HS-27A (cell line): ENCODE data around the gene TSC2.
"Not testable (repeated sequence)": the region's sequence is repeated elsewhere in the genome, so short reads cannot be mapped to it uniquely, and the experiment has no call there.

Source experiments
- DNase-seq: peaks from one replicate; pipeline ENCODE4 v3.0.0-alpha.2; 2012; ENCODE audit warnings: low read depth, missing footprints

TSC2 gene

DNA sequence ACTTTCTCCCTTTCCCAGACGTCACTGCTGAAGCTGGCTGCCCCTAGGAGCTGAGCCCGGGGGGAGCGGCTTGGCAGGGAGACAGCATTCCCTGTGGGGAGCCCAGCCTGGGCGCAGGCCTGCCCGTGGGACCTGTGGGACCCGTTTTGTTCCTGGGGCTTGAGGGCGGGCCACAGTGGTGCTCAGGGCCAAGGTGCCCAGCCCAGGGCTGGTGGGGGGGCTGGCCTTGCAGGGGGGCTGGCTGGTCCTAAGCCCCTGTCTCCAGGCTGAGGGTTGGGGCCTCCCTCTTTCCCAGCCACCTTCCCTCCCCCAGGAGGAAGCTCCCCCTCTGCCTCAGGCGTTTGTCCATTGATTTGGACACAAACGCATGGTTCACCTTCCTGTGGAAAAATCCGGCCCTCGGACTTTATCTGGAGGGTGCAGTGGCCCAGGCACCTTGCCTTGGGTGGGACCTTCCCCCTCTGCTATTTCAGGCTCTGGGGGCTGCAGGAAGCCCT lies 16.7 kb upstream of the TSC2 start:
- DNase-seq: no peak

DNA sequence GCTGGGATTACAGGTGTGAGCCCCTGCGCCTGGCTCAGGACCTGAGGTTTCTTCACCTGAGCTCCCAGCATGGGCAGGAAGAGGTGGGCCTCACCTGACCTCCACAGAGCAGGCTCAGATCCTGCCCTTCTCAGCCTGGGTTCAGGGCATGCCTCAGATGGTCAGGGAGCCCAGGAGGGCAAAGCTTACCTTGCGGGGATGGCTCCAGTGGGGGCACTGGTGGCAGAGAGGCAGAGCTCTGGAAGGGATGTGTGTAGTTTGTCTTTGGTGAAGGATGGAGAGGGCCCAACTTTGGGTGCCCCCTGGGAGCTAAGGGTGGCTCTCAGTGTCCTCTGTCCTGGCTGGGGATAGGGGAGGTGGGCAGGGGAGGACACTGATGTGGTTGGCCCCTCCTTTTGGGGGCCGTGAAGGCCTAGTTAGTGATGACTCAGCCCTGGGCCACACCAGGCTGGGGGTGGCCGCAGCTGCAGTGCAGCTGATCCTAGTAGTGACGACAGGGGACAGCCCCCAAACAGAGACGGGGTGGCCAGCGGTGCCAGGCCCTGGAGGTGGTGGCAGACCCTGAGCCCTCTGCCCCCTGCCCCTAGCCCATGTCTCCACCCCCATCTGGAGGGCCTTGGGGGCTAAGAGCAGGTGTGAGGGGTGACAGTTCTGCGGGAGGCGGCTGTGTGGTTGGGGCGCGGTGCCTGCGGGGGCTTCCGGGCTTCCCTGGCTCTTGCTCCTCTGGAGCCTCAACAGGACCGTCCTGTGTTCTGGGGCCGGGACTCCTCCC lies 15.3 kb upstream of the TSC2 start:
- no peak for DNase-seq

DNA sequence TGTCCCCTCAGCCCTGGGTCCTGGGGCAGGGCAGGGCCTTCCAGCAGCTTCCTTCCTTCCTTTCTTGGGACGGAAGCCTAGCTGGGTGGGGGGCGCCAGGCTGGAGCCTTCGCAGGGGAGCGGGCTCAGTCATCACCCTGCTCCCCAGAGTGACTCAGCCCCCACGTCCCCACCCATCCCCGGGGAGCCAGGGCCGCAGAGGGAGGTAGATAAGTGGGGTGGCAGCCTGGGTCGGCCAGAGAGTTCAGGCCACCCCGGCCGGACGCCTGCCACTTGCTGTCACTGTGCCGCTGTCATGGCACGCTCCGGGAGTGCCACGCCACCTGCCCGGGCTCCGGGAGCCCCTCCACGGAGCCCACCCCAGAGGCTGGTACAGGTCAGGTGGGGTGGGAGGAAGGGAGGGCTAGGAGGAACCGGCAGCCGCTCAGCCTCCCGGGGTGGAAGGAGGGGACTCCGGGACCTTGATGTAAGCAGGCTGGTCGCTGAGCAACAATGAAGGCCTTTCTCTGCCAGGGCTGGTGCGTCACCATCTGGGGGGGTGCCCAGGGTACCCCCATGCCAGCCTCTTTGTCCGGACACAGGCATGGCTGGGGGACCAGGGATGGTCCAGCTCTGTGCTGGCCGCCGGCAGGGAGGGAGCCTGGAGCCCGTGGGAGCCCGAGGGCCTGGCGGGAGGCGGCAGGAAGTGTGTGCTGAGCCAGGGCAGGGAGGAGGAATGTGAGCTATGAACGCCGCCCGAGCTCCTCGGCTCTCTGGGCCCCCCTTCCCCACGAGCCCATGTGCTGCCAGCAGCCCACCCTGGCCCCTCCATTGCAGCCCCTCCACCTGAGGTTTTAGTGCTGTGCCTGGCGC lies 14.5 kb upstream of the TSC2 start:
- no peak for DNase-seq

DNA sequence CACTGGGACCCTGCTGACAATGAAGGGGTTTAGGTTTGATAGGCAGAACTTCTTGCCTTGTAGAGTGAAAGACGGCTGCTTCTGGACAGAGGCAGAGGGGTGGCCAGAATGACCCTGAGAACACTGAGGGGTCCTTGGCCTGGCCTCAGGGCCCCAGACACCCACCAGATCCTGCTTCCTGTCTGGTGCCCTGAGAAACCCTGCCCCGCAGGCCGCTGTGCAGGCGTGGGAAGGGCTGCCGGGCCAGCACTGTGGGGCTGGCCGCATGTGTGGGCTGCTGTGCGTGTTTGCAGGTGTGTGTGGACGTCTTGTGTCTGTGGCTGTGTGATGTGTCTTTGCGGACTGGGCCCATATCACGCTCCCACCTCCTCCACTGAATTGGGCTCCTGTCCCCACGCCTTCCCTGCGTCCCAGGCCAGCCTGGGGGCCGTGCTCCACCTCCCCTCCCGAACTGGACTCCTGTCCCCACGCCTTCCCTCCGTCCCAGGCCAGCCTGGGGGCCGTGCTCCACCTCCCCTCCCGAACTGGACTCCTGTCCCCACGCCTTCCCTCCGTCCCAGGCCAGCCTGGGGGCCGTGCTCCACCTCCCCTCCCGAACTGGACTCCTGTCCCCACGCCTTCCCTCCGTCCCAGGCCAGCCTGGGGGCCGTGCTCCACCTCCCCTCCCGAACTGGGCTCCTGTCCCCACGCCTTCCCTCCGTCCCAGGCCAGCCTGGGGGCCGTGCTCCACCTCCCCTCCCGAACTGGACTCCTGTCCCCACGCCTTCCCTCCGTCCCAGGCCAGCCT lies 13.7 kb upstream of the TSC2 start:
- not testable (repeated sequence) for DNase-seq

DNA sequence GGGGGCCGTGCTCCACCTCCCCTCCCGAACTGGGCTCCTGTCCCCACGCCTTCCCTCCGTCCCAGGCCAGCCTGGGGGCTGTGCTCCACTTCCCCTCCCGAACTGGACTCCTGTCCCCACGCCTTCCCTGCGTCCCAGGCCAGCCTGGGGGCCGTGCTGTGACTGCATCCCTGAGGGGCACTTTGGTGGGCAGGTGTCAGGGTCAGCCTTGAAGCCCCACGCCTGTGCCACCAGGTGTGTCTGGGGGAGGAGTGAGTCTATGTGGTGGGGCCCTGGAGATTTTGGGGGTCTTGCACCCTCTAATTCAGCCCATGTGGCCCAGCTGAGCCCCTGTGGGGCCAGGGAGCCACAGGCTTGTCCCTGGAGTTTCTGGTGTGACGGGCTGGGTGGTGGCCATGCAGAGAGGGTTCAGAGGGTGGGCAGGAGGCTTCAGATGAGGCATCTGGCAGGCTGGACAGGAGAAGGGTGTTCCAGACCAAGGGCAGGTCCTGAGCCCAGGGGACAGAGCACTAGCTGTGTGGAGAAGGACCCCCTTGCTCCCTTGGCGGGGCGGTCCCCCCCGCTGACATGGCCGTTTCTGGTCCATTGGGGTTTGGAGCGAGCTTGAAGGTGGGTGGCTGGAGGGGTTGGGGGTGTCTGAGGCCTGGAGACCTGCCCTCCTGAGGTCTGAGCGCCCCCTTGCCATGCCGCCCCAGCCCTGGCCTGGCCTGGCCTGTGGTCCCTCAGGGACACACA lies 12.9 kb upstream of the TSC2 start:
- no peak for DNase-seq

DNA sequence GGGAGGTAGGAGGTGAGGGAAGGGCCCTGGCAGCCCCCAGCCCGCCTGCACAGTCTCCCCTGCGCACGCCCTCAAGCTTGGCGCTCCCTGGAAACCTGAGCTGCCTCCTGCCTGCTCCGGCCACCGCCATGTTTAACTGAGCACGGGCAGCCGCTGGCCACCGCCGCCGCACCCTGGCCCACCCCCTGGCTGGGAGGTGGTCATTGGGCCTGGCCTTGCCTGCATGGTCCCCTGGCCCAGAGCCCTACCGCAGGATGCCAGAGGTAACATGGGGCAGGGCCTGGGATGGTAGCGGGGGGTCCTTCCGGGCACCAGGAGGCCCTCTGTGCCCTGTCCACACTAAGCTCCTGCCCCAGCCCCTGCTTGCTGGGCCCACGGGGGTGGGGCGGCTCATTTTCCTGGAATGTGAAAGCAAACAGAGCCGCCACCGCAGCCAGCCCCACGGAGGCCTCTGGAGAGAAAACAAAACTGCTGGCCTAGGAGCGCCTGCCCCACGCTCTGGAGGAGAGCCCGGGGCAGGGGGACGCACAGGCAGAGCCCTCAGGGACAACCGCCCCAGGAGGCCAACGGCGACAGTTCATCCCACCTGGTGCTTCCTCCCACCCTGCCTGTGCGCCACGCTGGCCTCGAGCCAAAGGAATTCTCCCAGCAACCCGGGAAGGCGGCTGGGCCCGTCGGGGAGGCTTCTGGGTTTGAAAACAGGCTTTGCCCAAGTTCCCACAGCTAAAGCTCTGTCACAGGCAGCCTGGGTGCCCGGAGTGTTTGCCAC lies 12.2 kb upstream of the TSC2 start:
- DNase-seq: peak; percentile 36

DNA sequence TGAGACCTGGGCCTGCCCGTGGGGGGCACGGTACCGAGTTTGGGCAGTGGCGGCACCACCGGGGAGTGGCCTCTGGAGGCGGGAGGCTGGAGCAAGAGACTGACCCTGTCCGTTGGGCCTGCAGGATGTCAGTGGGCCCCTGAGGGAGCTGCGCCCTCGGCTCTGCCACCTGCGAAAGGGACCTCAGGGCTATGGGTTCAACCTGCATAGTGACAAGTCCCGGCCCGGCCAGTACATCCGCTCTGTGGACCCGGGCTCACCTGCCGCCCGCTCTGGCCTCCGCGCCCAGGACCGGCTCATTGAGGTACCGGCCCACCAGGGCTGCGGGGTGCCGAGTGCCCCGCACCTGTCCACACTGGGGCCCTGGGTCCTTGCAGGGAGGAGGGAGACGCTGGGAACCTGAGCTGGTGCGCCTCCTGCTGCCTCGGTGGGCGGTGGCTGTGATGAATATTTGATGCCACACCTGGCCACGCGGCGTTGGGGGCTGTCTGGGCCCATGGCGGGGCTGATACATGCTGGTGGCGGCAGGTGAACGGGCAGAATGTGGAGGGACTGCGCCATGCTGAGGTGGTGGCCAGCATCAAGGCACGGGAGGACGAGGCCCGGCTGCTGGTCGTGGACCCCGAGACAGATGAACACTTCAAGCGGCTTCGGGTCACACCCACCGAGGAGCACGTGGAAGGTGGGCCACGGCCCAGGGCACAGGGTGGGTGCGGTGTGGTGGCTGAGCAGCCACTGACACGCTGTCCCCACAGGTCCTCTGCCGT lies 11.4 kb upstream of the TSC2 start:
- DNase-seq: no peak

DNA sequence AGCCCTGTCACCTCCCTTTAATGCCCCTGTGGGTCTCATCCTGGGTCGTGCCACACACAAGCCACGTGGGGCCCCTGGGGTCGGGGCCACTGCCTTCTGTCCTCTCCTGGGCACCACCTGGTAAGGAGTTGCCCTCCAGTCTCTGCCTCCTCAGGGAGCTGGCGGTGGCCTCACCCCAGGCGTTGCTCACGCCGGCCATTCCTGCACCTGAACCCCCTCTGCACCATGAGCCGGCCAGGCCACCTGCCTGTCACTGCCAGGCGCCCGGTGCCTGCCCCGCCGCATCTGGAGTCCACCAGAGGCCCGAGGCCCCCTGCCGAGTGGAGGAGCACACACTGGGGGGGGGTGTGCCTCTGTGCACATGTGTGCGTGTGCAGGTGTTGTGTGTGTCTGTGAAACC lies 10.7 kb upstream of the TSC2 start:
- DNase-seq: no peak

DNA sequence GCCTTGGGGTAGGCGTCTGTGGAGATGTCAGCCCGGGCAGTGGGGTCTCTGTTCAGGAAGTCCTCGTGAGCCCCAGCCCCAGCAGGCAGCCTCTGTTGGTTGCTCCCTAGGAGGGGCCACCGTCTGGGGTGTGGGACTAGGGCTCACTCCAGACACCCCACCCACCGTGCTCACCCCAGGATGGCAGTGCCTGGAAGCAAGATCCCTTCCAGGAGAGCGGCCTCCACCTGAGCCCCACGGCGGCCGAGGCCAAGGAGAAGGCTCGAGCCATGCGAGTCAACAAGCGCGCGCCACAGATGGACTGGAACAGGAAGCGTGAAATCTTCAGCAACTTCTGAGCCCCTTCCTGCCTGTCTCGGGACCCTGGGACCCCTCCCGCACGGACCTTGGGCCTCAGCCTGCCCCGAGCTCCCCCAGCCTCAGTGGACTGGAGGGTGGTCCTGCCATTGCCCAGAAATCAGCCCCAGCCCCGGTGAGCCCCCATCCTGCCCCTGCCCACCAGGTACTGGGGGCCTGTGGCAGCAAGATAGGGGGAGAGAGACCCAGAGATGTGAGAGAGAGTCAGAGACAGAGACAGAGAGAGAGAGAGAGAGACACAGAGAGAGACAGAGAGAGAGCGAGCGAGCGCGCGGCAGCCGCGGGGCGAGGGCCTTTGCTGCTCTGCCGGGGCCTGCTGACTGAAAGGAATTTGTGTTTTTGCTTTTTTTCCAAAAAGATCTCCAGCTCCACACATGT lies 10.0 kb upstream of the TSC2 start:
- no peak for DNase-seq

DNA sequence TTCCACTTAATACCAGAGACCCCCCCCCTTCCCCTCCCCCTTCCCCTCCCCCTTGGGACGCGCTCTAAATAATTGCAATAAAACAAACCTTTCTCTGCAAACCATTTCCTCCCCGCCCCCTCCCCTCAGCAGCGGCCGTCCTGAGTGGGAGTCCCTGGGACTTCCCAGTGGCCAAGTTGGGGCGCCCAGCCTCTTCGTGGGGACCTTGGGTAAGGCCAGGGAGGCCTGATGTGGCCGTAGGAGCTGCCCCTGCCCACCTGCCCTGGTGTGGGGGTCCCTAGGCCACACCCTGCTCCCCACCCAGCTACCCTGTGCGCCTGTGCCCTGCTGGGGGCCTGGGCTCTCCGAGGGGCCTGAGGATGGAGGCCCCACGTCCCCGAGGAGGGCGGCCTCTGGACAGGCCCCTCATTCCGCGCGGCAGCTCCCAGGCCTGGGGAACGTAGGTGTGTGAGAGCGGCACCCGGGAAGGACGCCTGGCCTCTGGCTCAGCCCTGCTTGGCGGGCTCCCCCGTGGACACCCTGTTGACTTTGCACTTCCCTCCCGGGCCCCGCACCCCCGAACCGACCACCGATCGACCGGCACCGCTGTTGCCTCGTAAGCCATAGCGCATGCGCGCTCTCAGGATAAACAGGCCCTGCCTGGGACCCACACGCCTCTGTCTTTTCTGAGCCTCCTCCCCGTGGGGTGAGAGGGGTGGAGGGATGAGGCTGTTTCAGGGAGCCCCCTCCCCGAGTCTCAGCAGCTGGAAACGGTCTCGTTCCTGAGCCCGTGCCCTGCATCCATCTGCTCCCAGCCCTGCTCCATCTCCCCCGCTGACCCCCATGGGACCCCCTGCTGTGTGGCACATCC lies 9.2 kb upstream of the TSC2 start:
- DNase-seq: no peak

DNA sequence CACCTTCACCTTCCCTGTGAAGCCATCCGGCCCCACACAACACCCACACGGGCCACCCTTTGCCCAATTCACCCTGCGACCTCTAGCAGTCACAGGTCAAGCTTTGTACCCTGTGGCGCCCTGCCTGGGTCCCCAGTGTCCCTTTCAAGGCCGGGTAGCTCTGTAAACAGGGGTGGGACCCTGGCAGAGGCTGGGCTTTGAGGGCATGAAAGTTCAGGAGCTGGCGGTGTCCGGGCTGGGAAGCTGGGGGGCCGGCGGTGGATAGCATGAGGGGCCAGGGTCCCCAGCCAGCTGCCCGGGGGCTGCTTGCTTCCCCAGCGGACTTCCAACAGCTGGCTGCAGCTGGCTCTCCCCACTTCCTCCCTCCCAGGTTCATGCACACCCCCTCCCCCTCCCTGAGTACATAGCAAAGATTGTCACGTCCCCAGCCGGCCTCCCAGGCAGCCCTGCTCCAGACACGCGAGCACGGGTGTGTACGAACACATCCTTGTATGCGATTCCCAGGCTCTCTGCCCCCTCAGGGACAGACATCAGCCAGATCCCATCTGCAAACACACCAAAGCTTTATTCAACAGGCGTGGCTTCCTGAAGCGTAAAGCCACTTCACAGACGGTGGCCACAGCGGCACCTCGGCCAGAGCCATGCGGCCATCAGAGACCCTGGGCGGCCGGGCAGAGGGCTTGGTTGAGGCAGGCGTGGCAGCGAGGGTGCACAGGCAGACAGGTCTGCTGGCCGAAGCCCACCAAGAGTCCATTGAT lies 8.3 kb upstream of the TSC2 start:
- no peak for DNase-seq

DNA sequence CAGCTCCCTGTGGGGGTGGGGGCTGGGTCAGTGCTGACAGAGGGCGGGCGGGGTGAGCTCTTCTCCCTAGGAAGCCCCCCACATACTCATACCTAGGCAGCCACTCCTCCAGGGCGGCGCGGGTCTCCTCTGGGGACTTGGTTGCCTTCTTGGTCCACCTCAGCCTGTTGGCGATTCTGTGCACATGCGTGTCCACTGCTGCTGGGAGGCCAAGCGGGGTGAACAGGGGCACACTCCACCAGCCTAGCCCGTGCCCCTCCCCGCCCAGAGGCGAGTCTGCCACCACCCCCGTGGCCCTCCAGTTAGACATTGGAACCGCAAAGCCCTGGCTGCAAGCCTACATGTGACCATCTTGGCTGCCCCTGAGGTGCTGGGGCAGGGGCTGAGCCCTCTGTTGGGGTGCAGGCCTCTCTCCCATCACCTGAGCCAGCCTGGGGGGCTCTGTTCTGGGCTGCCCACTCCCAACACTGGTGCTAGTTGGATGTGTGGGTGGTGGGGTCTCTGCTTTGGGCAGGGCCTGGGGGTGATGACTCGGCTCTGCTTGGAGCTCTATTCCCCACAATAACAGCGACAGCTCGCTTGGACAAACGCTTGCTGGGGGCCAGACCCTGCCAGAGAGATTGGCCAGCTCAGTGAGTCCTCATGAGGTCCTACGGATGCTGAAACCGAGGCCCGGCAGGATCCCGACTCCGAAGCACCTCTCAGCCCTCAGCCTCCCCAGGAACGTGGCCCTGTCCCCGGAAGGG lies 7.6 kb upstream of the TSC2 start:
- DNase-seq: no peak

DNA sequence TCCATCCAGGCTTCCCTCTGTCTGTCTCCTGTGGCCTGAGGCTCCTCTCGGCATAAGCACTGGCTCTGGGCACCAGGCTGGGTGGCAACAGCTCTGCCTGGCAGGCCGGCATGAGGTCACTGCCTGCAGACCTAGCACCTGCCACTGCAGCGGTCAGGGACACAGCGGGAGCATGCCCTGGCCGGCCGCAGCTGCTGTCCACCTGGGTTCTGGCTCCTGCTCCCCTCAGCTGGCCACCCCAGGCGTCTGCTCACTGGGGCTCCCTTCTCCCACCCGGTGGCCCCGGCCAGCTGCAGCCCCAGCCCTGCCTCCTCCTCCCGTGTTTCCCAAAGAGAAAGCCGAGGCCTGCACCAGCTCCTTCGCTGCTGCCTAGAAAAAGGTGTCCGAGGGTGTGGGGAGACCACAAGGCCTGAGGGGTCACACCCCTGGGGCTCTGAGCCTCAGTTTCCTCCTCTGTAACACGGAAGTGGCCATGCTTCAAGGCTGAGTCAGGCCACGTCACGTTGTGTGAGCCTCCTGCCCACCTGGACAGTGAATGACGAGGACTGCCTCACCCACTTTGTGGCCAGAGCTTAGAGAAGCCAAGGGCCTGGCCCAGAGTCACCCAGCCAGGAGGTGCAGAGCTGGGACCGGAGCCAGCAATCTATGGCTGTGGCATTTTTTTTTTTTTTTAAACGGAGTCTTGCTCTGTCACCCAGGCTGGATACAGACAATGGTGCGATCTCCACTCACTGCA lies 6.8 kb upstream of the TSC2 start:
- DNase-seq: no peak

DNA sequence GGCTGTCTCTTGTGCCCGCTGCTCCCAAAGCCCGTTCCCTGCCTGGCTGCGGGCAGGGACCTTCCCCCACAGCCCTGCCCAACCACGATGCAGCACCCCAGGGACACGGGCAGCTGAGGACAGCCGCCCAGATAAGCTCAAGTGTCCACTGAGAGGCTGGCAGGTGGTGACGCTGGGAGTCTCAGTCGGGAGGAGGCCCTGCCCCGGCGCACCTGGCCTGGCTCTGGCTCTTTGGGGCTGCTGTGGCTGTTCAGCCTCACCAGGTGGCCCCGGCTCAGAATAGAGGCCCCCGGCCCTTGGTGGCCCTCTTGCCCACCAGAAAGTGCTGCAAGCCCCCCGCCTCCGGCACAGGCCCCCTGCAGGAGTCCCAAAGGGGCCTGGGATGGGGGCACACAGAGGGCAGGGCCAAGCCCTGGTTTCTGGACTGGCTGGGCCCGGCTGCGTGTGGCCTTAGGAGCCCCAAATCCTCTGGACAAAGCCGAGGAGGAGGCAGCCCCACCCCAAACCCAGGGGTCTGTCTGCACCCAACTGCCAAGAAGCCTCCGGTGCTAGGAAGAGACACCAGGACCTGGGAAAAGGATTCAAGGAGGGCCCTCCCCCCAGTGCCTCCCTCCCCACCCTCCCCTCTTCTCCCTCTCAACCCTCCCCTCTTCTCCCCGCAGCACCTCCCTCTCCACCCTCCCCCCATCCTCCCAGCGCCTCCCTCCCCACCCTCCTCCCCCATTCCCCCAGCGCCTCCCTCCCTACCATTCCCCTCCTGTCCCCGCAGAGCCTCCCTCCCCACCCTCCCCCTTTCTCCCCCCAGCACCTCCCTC lies 5.4 kb upstream of the TSC2 start:
- no peak for DNase-seq

DNA sequence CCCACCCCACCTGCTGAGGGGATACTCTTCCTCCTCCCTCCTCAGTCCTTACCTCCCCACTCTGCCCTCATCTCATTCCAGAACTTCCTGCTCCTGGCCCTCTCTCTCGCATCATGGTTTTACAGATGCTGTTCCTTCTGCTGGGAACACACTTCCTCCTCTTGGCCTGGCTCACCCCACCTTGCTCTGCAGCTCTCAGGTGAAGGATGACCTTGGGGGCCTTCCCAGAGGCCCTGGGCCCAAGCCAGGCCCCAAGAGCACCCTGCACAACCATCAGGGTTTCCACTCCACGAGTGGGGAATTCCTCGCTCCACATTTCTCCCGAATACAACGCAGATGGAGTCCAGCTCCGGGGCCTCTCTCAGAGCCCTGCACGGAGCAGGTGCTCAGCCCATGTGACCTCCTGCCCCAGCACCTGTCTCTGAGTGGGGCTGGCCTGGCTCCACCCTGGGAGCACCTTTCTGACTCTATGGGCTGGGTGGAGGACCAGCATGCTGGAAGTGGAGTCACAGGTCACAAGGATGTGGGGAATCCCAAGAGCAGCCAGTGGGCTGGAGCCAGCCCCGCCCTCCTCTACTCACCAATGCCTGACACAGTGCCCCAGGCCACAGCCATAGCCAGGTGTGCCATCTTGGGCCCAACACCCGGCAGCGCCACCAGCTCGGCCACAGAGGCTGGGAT lies 4.7 kb upstream of the TSC2 start:
- no peak for DNase-seq
